ENCODE data around the gene CORO7. TPM values are rescaled to one million over a fixed set of nuclear protein-coding genes. Genes with fewer than 3 reads are reported as not detected.

CORO7 gene
- total and polyA plus RNA-seq, 9 of the 15 experiments (the other 6 are each of a cell fraction or from before 2014, with no cell fraction given), result 0.45 to 77.2 (median 18.7) TPM

DNA sequence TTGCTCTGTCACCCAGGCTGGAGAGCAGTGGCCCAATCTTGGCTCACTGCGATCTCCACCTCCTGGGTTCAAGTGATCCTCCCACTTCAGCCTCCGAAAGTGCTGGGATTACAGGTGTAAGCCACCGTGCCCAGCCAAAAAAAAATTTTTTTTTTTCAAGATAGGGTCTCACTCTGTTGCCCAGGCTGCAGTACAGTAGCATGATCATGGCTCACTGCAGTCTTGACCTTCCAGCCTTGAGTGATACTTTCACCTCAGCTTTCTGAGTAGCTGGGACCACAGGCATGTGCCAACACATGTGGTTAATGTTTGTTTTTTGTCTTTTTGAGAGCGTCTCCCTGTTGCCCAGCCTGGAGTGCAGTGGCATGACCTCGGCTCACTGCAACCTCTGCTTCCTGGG, 63.6 kb downstream of the CORO7 start:
- WGBS (ENCODE audit: insufficient coverage, low coverage, missing lambda C conversion rate), result 75% methylated on average over 4 of the region's 5 CpGs
- TF ChIP-seq ZNF23 (CRISPR knock-in tag; IDR thresholded peaks at IDR 0.05), result no peak
- TF ChIP-seq BHLHE40 (IDR thresholded peaks at IDR 0.05; ENCODE audit: low read length), result no peak
- no peak for TF ChIP-seq TRIM24 (IDR thresholded peaks at IDR 0.05)
- no peak for TF ChIP-seq RBM17 (IDR thresholded peaks at IDR 0.05; ENCODE audit: borderline replicate concordance, low read depth, low read length)
- TF ChIP-seq SMAD4 (CRISPR knock-in tag; conservative IDR thresholded peaks at IDR 0.05), result no peak
- TF ChIP-seq ZNF121 (CRISPR knock-in tag; conservative IDR thresholded peaks at IDR 0.05), result peak; percentile 97
- ATAC-seq (no peak), FAIRE-seq (no peak), DNase-seq (ENCODE audit: extremely low read depth in 1 of 4, low spot score in 3 of 4) (no peak)
- CTCF ChIA-PET (ENCODE audit: low intra/inter-chr PET ratio), result interaction anchor here (0.7 kb wide), 1 partner anchor 157 kb away, joined by 10 read pairs; no protein-coding TSS in a partner anchor
- POLR2A ChIA-PET, result no interaction called here
- intact Hi-C loops (cut with micrococcal nuclease) (no loop called here), in situ Hi-C loops (cut with MboI) (no loop called here)
- Histone ChIP-seq H2AFZ (ENCODE audit: low read depth, low read length) (no peak overlapping the region), H3K27ac (ENCODE audit: extremely low read depth, low read depth, low read length) (no peak overlapping the region), H3K9ac (ENCODE audit: insufficient read depth in 1 of 2, low read depth in 2 of 2, low read length in 2 of 2) (no peak overlapping the region), H3K9me3 (replicated peaks; ENCODE audit: control insufficient read depth, insufficient read depth, low read depth, low read length) (no peaks in the 10 kb centered on the region), H3K9me1 (ENCODE audit: control insufficient read depth, insufficient read depth, low read length) (no peaks in the 10 kb centered on the region), H3K36me3 (ENCODE audit: control insufficient read depth, insufficient read depth, low read length) (peaks cover 28% of the 10 kb centered on the region; the same call in 1 of the 3 replicates), H3K79me2 (ENCODE audit: control insufficient read depth, insufficient read depth, low read length) (peaks cover 32% of the 10 kb centered on the region), H3K4me1 (replicated peaks in 1 of 2; ENCODE audit: control insufficient read depth in 2 of 2, insufficient read depth in 2 of 2, low read length in 2 of 2) (peaks cover 18 to 36% of the 10 kb centered on the region in 2 experiments; a peak in 4 of 5 replicates), H3K27me3 (ENCODE audit: control insufficient read depth in 2 of 2, insufficient read depth in 2 of 2, low read length in 2 of 2) (no peaks in the 10 kb centered on the region), H4K20me1 (replicated peaks; ENCODE audit: control insufficient read depth, insufficient read depth, low read length) (peaks cover 5% of the 10 kb centered on the region; the same call in 1 of the 2 replicates), H3K4me3 (no peak overlapping the region), H3K4me2 (ENCODE audit: insufficient read depth, low read length) (no peak overlapping the region)
- no TSS peak for BruUV-seq (replicated peaks)

DNA sequence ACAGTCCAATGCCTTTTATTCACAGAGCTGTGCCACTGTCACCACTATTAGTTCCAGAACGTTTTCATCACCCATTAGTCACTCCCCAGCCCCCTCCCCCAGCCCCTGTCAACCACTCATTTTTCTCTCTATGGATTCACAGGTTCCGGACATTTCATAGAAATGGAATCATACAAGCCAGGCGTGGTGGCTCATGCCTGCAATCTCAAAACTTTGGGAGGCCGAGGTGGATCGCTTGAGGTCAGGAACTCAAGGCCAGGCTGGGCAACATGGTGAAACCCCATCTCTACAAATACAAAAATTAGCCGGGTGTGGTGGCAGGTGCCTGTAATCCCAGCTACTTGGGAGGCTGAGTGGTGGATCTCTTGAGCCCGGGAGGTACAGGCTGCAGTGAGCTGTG, 64.5 kb downstream of the CORO7 start:
- H3K4me3 ChIP-seq, result no peak overlapping the region
- no peaks in the 10 kb centered on the region for H3K9me1 ChIP-seq (ENCODE audit: control insufficient read depth, insufficient read depth, low read length)
- intact Hi-C loops (cut with micrococcal nuclease), result no loop called here
- POLR2A ChIA-PET, result interaction anchor here (0.6 to 1.2 kb wide), 5 partner anchors 10 to 54 kb away, joined by 3 to 6 read pairs (median 3); partner anchors contain the start of gene VASN
- H3K36me3 ChIP-seq (ENCODE audit: control insufficient read depth, insufficient read depth, low read length), result peaks cover 34% of the 10 kb centered on the region; the same call in 1 of the 3 replicates
- DNase-seq (ENCODE audit: extremely low read depth in 1 of 4, low spot score in 3 of 4), result peak in 1 of 4 experiments; percentile 30
- H3K9ac ChIP-seq (ENCODE audit: insufficient read depth in 1 of 2, low read depth in 2 of 2, low read length in 2 of 2), result peak overlapping the region in 1 of 2 experiments; percentile 44; a peak in 2 of 4 replicates
- no TSS peak for BruUV-seq (replicated peaks)
- H2AFZ ChIP-seq (ENCODE audit: low read depth, low read length), result peak overlapping the region; percentile 84
- ATAC-seq, result no peak
- 39% methylated on average over 7 of the region's 7 CpGs for WGBS (ENCODE audit: insufficient coverage, low coverage, missing lambda C conversion rate)
- H3K27ac ChIP-seq (ENCODE audit: extremely low read depth, low read depth, low read length), result peak overlapping the region; percentile 59; the same call in 2 of the 3 replicates
- no peaks in the 10 kb centered on the region for H3K9me3 ChIP-seq (replicated peaks; ENCODE audit: control insufficient read depth, insufficient read depth, low read depth, low read length)
- in situ Hi-C loops (cut with MboI), result no loop called here
- peak overlapping the region; percentile 100 for H3K4me2 ChIP-seq (ENCODE audit: insufficient read depth, low read length)
- H4K20me1 ChIP-seq (replicated peaks; ENCODE audit: control insufficient read depth, insufficient read depth, low read length), result peaks cover 11% of the 10 kb centered on the region; the same call in 1 of the 2 replicates
- peak; percentile 35 for FAIRE-seq
- H3K27me3 ChIP-seq (ENCODE audit: control insufficient read depth in 2 of 2, insufficient read depth in 2 of 2, low read length in 2 of 2), result no peaks in the 10 kb centered on the region
- H3K79me2 ChIP-seq (ENCODE audit: control insufficient read depth, insufficient read depth, low read length), result peaks cover 42% of the 10 kb centered on the region
- CTCF ChIA-PET (ENCODE audit: low intra/inter-chr PET ratio), result interaction anchor here (0.7 kb wide), 1 partner anchor 156 kb away, joined by 10 read pairs; no protein-coding TSS in a partner anchor
- peaks cover 22 to 46% of the 10 kb centered on the region in 2 experiments; a peak in 4 of 5 replicates for H3K4me1 ChIP-seq (replicated peaks in 1 of 2; ENCODE audit: control insufficient read depth in 2 of 2, insufficient read depth in 2 of 2, low read length in 2 of 2)
- TF ChIP-seq, protein P1, sequence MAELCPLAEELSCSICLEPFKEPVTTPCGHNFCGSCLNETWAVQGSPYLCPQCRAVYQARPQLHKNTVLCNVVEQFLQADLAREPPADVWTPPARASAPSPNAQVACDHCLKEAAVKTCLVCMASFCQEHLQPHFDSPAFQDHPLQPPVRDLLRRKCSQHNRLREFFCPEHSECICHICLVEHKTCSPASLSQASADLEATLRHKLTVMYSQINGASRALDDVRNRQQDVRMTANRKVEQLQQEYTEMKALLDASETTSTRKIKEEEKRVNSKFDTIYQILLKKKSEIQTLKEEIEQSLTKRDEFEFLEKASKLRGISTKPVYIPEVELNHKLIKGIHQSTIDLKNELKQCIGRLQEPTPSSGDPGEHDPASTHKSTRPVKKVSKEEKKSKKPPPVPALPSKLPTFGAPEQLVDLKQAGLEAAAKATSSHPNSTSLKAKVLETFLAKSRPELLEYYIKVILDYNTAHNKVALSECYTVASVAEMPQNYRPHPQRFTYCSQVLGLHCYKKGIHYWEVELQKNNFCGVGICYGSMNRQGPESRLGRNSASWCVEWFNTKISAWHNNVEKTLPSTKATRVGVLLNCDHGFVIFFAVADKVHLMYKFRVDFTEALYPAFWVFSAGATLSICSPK (IDR thresholded peaks at IDR 0.05; ENCODE audit: borderline replicate concordance), result no peak
- TF ChIP-seq SIX5 (IDR thresholded peaks at IDR 0.05; ENCODE audit: borderline replicate concordance in 1 of 2, insufficient read depth in 1 of 2, low read depth in 1 of 2, low read length in 2 of 2), result no peak
- TF ChIP-seq, protein P2, sequence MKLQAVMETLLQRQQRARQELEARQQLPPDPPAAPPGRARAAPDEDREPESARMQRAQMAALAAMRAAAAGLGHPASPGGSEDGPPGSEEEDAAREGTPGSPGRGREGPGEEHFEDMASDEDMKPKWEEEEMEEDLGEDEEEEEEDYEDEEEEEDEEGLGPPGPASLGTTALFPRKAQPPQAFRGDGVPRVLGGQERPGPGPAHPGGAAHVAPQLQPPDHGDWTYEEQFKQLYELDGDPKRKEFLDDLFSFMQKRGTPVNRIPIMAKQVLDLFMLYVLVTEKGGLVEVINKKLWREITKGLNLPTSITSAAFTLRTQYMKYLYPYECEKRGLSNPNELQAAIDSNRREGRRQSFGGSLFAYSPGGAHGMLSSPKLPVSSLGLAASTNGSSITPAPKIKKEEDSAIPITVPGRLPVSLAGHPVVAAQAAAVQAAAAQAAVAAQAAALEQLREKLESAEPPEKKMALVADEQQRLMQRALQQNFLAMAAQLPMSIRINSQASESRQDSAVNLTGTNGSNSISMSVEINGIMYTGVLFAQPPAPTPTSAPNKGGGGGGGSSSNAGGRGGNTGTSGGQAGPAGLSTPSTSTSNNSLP (IDR thresholded peaks at IDR 0.05; ENCODE audit: borderline replicate concordance, low read depth, low read length), result no peak
- no peak for TF ChIP-seq KDM2B (CRISPR knock-in tag; IDR thresholded peaks at IDR 0.05)
- TF ChIP-seq ELF1 (tag; IDR thresholded peaks at IDR 0.05), result no peak
- TF ChIP-seq EWSR1 (IDR thresholded peaks at IDR 0.05; ENCODE audit: borderline replicate concordance, low read depth, partially characterized antibody), result no peak

Data from K562 (cell line).